Heart left ventricle (tissue), 16 donors: ENCODE data around the gene OPCML. TPM values are rescaled to one million over a fixed set of nuclear protein-coding genes. Genes with fewer than 3 reads are reported as not detected.

Source experiments
- ATAC-seq, 4 donors: fragments of 200-7000 bp; cut with Tn5 transposase; one replicate each; pipeline ENCODE4 v1.9.1; 2020 to 2022; ENCODE audit warnings: moderate library complexity in 4 of 4, mild to moderate bottlenecking in 3 of 4, moderate number of reproducible peaks in 1 of 4
- DNase-seq, 5 donors: peaks; one replicate each; pipeline ENCODE4 v3.0.0-alpha.2; 2020
- H3K27ac ChIP-seq, 12 donors: fragments of 200-600 bp; sonication (generic) in 4 of 12; one replicate each; pipeline versions ENCODE4 v1.5.0 to v1.8.0; 2016 to 2022; ENCODE audit warnings: mild to moderate bottlenecking in 2 of 12
- H3K27me3 ChIP-seq, 9 donors: fragments of 200-600 bp; sonication (generic) in 2 of 9; one replicate each; pipeline versions ENCODE4 v1.5.1 to v1.8.0; 2016 to 2022; ENCODE audit warnings: mild to moderate bottlenecking in 3 of 9
- H3K36me3 ChIP-seq, 9 donors: fragments of 200-600 bp; sonication (generic) in 2 of 9; one replicate each; pipeline versions ENCODE4 v1.5.0 to v1.8.0; 2018 to 2022; ENCODE audit warnings: mild to moderate bottlenecking in 2 of 9
- H3K4me1 ChIP-seq, 12 donors: fragments of 200-600 bp; sonication (generic) in 4 of 12; one replicate each; pipeline versions ENCODE4 v1.5.0 to v1.8.0; 2016 to 2022; ENCODE audit warnings: mild to moderate bottlenecking in 3 of 12
- H3K4me3 ChIP-seq, 12 donors: fragments of 200-600 bp; sonication (generic) in 4 of 12; one replicate each; pipeline versions ENCODE4 v1.5.0 to v1.8.0; 2017 to 2022; ENCODE audit warnings: mild to moderate bottlenecking in 9 of 12, moderate library complexity in 4 of 12
- H3K9me3 ChIP-seq, 12 donors: fragments of 200-600 bp; sonication (generic) in 4 of 12; one replicate each; pipeline versions ENCODE4 v1.5.0 to v1.8.0; 2016 to 2022; ENCODE audit warnings: mild to moderate bottlenecking in 1 of 12
- POLR2A ChIP-seq, 2 donors: fragments of 450-650 bp; IDR thresholded peaks; one replicate each; pipeline ENCODE4 v1.6.1; 2017; ENCODE audit warnings: antibody characterized with exemption in 2 of 2, mild to moderate bottlenecking in 2 of 2, moderate library complexity in 2 of 2
- WGBS, 4 donors: extraction: QIAGEN DNeasy Blood & Tissue Kit in 2 of 4; methylation state at CpG; one replicate each; pipeline versions ENCODE4 v1.1.5 to v1.1.7; 2013 to 2018; 5-methylcytosine and 5-hydroxymethylcytosine counted together
- intact Hi-C, 10 donors: fragments of 100-400 bp; cut with DNase I; formaldehyde crosslinking; loops; one replicate each; pipeline versions ENCODE4 v1.11.1 to v1.14.2; 2022
- polyA plus RNA-seq, 2 donors: library from polyadenylated mRNA; stranded (reverse); fragments of 200-250 nt; gene quantifications; one replicate each; pipeline ENCODE4 v1.2.3, GENCODE V29; 2013
- total RNA-seq, 9 donors: library from RNA; depleted of rRNA in 2 of 9; stranded (reverse); fragments of >200 nt in 2 of 9; fragmentation: NEBNext Ultra II Directional in 3 of 9; extraction: Animal tissue kit (Norgen Biotek cat#: 25700) in 3 of 9; gene quantifications; one replicate each; pipeline versions ENCODE4 v1.1.0 to v1.2.4, GENCODE V29; 2016 to 2023
- TF ChIP-seq, protein P1 (sequence below), 12 donors: fragments of 200-600 bp; sonication (generic) in 4 of 12; IDR thresholded peaks; one replicate each; pipeline versions ENCODE4 v1.5.0 to v1.8.0; 2018 to 2022; ENCODE audit warnings: antibody characterized with exemption in 12 of 12, mild to moderate bottlenecking in 5 of 12
- donor health status: ischemic (EF 13 %, LVEDD 7.1; RV severe dilation, severe dysfunction).
- donor health status: healthy with polysubstance abuse.
- donor health status: DM: no; HTN: yes; CAD: no.
- donor health status: DM: no; HTN: no; CAD: no.
- donor health status: ischemic (EF 25% LVEDD 6.9; RV normal size, moderate dysfunction).
- donor health status: ischemic (EF 25% LVEDD 5.7; RV mildly dilated, moderate dysfunction).
- donor health status: healthy.
- donor health status: DM: yes; HTN: yes; CAD: no.
- donor health status: ischemic (EF 35%, LVEDD 5.7; RV mildly dilated, moderate dysfunction).
- donor health status: nonischemic (EF 11% LVEDD 7.7; RV severe dilation, severe dysfunction).
- donor health status: DM: yes; HTN: yes; CAD: no.
- donor health status: PGD.
- donor health status: ischemic (EF 29% LVEDD 5.4; RV normal size, mild dysfunction).
- donor health status: nonischemic (EF 23%, LVEDD 6.1; RV moderate dilation, normal function).

The OPCML gene
- total and polyA plus RNA-seq, 11 donors = 0.04 to 1.3 (median 0.23) TPM; not detected in 3

DNA sequence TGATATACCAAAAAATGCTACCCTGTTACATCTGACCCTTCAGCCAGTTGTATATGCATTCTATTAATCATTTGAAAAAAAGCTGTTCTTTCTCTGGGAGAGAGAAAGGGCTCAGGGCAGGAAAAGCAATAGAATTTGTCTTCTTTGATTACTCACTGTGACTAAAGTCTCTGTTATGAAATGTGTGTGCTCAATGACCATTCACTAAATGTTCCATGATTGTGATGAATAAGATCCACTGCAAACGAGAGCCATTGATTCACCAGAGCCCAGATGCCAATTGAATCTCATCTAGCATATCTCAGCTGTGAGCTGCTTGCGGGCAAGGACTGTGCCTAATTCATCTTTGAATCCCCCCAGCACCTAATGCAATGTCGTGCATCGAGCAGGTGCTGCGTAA, 184.3 kb downstream of the OPCML start:
- TF ChIP-seq, protein P1, sequence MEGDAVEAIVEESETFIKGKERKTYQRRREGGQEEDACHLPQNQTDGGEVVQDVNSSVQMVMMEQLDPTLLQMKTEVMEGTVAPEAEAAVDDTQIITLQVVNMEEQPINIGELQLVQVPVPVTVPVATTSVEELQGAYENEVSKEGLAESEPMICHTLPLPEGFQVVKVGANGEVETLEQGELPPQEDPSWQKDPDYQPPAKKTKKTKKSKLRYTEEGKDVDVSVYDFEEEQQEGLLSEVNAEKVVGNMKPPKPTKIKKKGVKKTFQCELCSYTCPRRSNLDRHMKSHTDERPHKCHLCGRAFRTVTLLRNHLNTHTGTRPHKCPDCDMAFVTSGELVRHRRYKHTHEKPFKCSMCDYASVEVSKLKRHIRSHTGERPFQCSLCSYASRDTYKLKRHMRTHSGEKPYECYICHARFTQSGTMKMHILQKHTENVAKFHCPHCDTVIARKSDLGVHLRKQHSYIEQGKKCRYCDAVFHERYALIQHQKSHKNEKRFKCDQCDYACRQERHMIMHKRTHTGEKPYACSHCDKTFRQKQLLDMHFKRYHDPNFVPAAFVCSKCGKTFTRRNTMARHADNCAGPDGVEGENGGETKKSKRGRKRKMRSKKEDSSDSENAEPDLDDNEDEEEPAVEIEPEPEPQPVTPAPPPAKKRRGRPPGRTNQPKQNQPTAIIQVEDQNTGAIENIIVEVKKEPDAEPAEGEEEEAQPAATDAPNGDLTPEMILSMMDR (IDR thresholded peaks at IDR 0.05) = no peak
- no peak for TF ChIP-seq POLR2A (IDR thresholded peaks at IDR 0.05)

GRCh38 chr11:133346137-133346536, 186.2 kb downstream of the OPCML start:
- H3K27me3 ChIP-seq = peaks cover 0 to 6% (median 0%) of the 10 kb centered on the region in 9 donors
- ATAC-seq (no peak), DNase-seq (no peak)
- H3K4me3 ChIP-seq = no peak overlapping the region
- no peak overlapping the region for H3K27ac ChIP-seq
- TF ChIP-seq POLR2A (IDR thresholded peaks at IDR 0.05) = no peak
- TF ChIP-seq, protein P1 (IDR thresholded peaks at IDR 0.05) = no peak
- H3K36me3 ChIP-seq = no peaks in the 10 kb centered on the region
- H3K9me3 ChIP-seq = no peaks in the 10 kb centered on the region
- no peaks in the 10 kb centered on the region for H3K4me1 ChIP-seq
- 86 to 93% (median 89%) methylated on average over 5 of the region's 5 CpGs for WGBS, 4 donors
- intact Hi-C loops = no loop called here

More for the DNA sequence above, 184.3 kb downstream of the OPCML start:
- intact Hi-C loops = no loop called here
- H3K9me3 ChIP-seq = no peaks in the 10 kb centered on the region
- ATAC-seq (no peak), DNase-seq (no peak)
- 73 to 95% (median 87%) methylated on average over 5 of the region's 5 CpGs for WGBS, 4 donors
- peaks cover 0 to 6% (median 0%) of the 10 kb centered on the region in 9 donors for H3K27me3 ChIP-seq
- H3K4me1 ChIP-seq = no peaks in the 10 kb centered on the region
- H3K36me3 ChIP-seq = no peaks in the 10 kb centered on the region
- H3K27ac ChIP-seq = no peak overlapping the region
- H3K4me3 ChIP-seq = no peak overlapping the region

DNA sequence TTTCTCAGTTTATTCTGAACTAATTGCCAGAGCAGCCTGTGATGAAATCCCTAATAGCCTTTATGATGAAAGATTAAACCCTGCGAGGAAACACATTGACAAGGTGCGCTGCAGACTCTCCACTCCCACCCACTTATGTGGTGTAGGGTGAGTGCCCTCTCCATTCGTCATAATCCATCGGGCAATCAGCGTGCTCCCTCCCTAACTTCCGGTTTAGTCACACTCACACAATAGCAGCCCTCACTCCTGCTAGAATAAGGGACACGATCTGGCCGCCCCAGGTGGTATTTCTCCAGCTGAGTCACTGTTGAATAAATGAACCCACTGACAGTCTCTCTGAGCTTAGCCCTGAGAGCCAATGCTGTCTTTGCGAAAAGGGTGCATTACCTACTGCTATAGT, 188.3 kb downstream of the OPCML start:
- Histone ChIP-seq H3K27me3 (peaks cover 0 to 6% (median 0%) of the 10 kb centered on the region in 9 donors), H3K9me3 (no peaks in the 10 kb centered on the region), H3K4me1 (no peaks in the 10 kb centered on the region), H3K36me3 (no peaks in the 10 kb centered on the region), H3K4me3 (no peak overlapping the region), H3K27ac (no peak overlapping the region)
- intact Hi-C loops = no loop called here
- ATAC-seq = no peak
- 52 to 66% (median 57%) methylated on average over 8 to 9 of the region's 9 CpGs for WGBS, 4 donors
- TF ChIP-seq, protein P1 (IDR thresholded peaks at IDR 0.05) = no peak
- no peak for TF ChIP-seq POLR2A (IDR thresholded peaks at IDR 0.05)
- DNase-seq = no peak

DNA sequence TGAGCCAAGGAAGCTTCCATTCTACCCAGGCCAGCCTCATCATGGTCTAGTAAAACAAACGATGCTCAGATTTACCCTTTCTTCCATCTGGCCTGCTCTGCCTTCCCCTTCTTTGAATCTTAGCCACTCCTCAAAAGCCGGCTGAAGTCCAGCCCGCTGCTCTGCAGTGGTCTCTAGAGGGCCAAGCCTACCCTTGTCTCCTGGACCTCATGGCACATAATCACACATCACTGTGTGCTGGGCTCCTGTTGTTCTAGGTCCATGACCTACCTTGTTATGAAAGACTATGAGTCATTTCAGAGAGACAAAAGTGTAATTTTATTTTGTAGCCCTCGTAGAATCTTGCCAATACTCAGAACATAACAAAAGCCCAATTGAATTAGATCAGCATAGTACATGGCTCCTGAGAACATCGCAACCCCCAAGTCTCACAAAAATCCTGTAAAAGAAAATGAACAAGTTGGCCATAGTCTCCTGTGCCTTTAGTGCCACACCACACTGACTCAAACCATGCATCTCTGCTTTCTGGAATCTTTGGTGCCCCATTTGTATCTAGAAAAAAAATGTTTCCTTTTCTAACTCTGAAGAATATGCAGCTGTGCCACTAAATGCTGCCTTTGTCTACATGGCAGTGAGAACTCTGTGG, 192.7 kb downstream of the OPCML start:
- Histone ChIP-seq H3K27ac (no peak overlapping the region), H3K4me1 (no peaks in the 10 kb centered on the region), H3K9me3 (no peaks in the 10 kb centered on the region), H3K36me3 (no peaks in the 10 kb centered on the region), H3K27me3 (peaks cover 0 to 6% (median 0%) of the 10 kb centered on the region in 9 donors), H3K4me3 (no peak overlapping the region)
- WGBS, 4 donors = 74 to 85% (median 82%) methylated on average over 5 of the region's 5 CpGs
- intact Hi-C loops = no loop called here
- TF ChIP-seq, protein P1 (IDR thresholded peaks at IDR 0.05) = no peak
- TF ChIP-seq POLR2A (IDR thresholded peaks at IDR 0.05) = no peak
- ATAC-seq (no peak), DNase-seq (no peak)
